ENCODE measurements around the gene SGCA. TPM values are rescaled to one million over a fixed set of nuclear protein-coding genes. Genes with fewer than 3 reads are reported as not detected.

SGCA gene
- total RNA-seq, 4 donors from 2014 or later: 2.1 to 5.8 (median 4.0) TPM

GRCh38 chr17:50173335-50173941 lies 7.6 kb downstream of the SGCA start:
- no peak for DNase-seq (ENCODE audit: low spot score in 2 of 2)
- no peak for TF ChIP-seq EP300 (IDR thresholded peaks at IDR 0.05)
- no peak for TF ChIP-seq POLR2AphosphoS5 (IDR thresholded peaks at IDR 0.05)
- no peak for TF ChIP-seq CTCF (IDR thresholded peaks at IDR 0.05)
- TF ChIP-seq POLR2A (IDR thresholded peaks at IDR 0.05): no peak
- peak overlapping the region; percentile 71 for H3K27ac ChIP-seq
- H3K9me3 ChIP-seq: no peaks in the 10 kb centered on the region
- no peaks in the 10 kb centered on the region for H3K36me3 ChIP-seq
- 67% methylated on average over 10 of the region's 10 CpGs for WGBS
- H3K4me3 ChIP-seq: no peak overlapping the region
- H3K4me1 ChIP-seq: peaks cover 39% of the 10 kb centered on the region
- no peaks in the 10 kb centered on the region for H3K27me3 ChIP-seq

- no peak for DNase-seq (ENCODE audit: low spot score in 2 of 2)
- no peak for TF ChIP-seq POLR2AphosphoS5 (IDR thresholded peaks at IDR 0.05)
- no peak for TF ChIP-seq EP300 (IDR thresholded peaks at IDR 0.05)
- no peak for TF ChIP-seq POLR2A (IDR thresholded peaks at IDR 0.05)
- TF ChIP-seq CTCF (IDR thresholded peaks at IDR 0.05): no peak
- Histone ChIP-seq H3K4me1 (peaks cover 37% of the 10 kb centered on the region), H3K27ac (no peak overlapping the region), H3K36me3 (no peaks in the 10 kb centered on the region), H3K27me3 (no peaks in the 10 kb centered on the region), H3K4me3 (no peak overlapping the region), H3K9me3 (no peaks in the 10 kb centered on the region)
- 82% methylated on average over 6 of the region's 6 CpGs for WGBS
These were observed 8.6 kb downstream of the SGCA start for GRCh38 chr17:50174444-50174843.

GRCh38 chr17:50175035-50175807 lies 9.4 kb downstream of the SGCA start:
- no peak overlapping the region for H3K27ac ChIP-seq
- no peak for DNase-seq (ENCODE audit: low spot score in 2 of 2)
- peaks cover 35% of the 10 kb centered on the region for H3K4me1 ChIP-seq
- WGBS: 79% methylated on average over 6 of the region's 16 CpGs
- no peaks in the 10 kb centered on the region for H3K27me3 ChIP-seq
- H3K4me3 ChIP-seq: no peak overlapping the region
- no peaks in the 10 kb centered on the region for H3K9me3 ChIP-seq
- TF ChIP-seq EP300 (IDR thresholded peaks at IDR 0.05) (no peak), CTCF (IDR thresholded peaks at IDR 0.05) (no peak), POLR2AphosphoS5 (IDR thresholded peaks at IDR 0.05) (no peak), POLR2A (IDR thresholded peaks at IDR 0.05) (no peak)
- H3K36me3 ChIP-seq: no peaks in the 10 kb centered on the region

GRCh38 chr17:50176559-50177357 lies 11.0 kb downstream of the SGCA start:
- H3K9me3 ChIP-seq: no peaks in the 10 kb centered on the region
- WGBS: 84% methylated on average over 19 of the region's 20 CpGs
- TF ChIP-seq POLR2AphosphoS5 (IDR thresholded peaks at IDR 0.05) (no peak), CTCF (IDR thresholded peaks at IDR 0.05) (no peak), EP300 (IDR thresholded peaks at IDR 0.05) (no peak), POLR2A (IDR thresholded peaks at IDR 0.05) (no peak)
- no peaks in the 10 kb centered on the region for H3K27me3 ChIP-seq
- H3K4me1 ChIP-seq: peaks cover 46% of the 10 kb centered on the region
- H3K4me3 ChIP-seq: no peak overlapping the region
- no peak overlapping the region for H3K27ac ChIP-seq
- H3K36me3 ChIP-seq: no peaks in the 10 kb centered on the region
- no peak for DNase-seq (ENCODE audit: low spot score in 2 of 2)

GRCh38 chr17:50177476-50177875 lies 11.7 kb downstream of the SGCA start:
- H3K27ac ChIP-seq: peak overlapping the region; percentile 74
- H3K36me3 ChIP-seq: no peaks in the 10 kb centered on the region
- peaks cover 53% of the 10 kb centered on the region for H3K4me1 ChIP-seq
- no peaks in the 10 kb centered on the region for H3K27me3 ChIP-seq
- H3K9me3 ChIP-seq: no peaks in the 10 kb centered on the region
- H3K4me3 ChIP-seq: no peak overlapping the region
- DNase-seq (ENCODE audit: low spot score in 2 of 2): no peak
- 70% methylated on average over 10 of the region's 10 CpGs for WGBS
- TF ChIP-seq EP300 (IDR thresholded peaks at IDR 0.05): no peak
- no peak for TF ChIP-seq POLR2A (IDR thresholded peaks at IDR 0.05)
- no peak for TF ChIP-seq POLR2AphosphoS5 (IDR thresholded peaks at IDR 0.05)
- no peak for TF ChIP-seq CTCF (IDR thresholded peaks at IDR 0.05)

Data from suprapubic skin (tissue), 4 donors.